GM21526 (cell line): ENCODE results near the gene SPINK5.
A peak's percentile ranks its signal among the peaks of the same experiment; 100 is the strongest.

Experiments used
- ATAC-seq: cut with Tn5 transposase; IDR thresholded peaks from one replicate; pipeline ENCODE4 v1.9.1; 2021; ENCODE audit warnings: moderate library complexity; ENCODE audit not compliant: unreplicated experiment, low FRiP score

SPINK5 gene

DNA sequence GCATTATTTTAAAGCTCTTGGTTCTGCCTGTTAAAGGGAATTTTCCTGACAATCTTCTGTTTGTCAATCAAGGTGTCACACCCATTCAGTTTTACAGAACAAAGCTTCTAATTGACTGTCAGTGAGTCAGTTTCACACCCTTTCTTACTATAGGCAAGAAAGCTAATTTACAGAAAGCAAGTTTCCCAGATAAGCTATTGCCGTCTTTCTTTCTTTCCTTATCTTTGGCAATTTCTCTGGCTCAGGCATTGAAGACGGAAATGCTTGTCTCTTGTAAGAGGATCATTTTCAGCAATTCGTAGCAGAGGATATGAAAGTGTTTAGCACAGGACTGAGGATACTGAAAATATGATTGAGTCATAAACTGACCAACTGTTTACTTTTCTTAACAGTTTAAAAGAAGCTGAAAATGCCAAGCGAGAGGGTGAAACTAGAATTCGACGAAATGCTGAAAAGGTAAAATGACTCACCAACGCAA lies 27.0 kb downstream of the SPINK5 start:
- peak; percentile 94 for ATAC-seq

DNA sequence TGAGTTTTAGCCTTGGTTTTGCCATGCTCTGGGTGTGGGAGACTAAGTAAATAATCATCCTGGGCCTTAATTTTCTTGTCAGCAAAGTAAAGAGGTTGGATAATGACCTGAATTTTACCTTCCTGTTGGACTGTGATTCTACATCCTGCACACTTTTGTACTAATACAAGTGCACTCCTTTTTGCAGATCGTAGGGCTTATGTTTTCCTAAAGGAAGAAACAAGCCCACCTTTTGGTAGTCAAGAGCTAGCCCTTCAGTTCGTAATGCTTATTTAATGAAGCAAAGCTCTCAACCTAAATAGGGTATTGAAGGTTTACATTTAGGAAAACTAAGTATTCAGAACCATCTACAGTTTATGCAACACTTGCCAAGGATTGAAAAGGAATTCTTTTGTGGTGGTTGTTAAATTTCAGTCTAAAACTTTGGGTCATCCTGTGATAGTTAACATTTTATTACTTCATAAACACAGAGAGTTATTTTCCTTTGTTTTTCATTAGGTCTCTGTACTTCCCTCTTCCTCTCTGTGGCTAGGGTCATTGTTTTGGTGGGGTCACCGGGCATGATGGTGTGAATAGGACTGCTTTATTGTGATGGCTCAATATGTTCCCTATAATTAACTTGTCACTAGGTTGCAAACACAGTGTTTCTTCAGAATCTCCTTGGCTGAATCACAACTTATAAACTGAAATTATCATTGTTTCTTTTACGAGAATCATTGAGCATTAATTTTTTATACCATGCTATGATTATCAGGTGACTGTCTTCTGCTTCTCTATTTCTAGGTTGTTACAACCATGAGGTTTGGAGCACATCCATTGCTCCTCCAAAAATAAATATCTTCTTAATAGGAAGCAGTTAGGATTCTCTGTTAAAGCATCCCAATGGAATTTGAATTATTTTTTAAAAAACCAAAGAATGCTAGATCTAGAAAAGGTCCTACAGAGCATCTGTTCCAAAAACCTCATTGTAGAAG lies 28.5 kb downstream of the SPINK5 start:
- no peak for ATAC-seq

DNA sequence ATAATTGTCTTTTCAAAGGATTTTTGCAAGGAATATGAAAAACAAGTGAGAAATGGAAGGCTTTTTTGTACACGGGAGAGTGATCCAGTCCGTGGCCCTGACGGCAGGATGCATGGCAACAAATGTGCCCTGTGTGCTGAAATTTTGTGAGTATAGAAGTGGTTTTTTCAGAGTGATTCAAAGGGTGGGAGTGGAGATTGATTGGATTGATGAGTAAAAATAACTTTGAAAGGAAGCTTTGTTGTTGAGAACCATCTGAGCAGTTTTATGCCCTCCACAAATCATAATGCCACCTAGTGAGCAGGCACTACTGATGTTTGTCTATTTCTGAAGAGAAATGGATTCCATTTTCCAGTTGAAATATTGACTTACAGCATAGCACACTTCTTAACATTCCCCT lies 30.6 kb downstream of the SPINK5 start:
- no peak for ATAC-seq

DNA sequence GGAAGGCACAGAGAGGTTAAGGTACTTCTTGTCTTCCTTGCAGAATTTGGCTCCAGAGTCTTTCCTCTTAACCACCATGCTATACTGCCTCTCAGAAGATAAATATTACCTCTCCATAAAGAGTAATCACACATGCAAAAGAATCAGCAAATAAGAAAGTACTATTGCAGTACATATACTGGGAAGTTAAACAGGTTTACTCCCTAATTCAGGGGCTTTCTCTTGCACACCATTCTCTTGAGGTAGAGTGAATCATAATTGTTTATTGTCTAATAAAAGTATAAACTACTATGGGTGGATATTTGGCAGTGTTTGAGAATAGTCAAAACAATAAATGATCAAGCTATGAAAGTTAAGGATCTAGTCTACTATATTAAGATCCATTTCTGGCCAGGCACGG lies 40.4 kb downstream of the SPINK5 start:
- no peak for ATAC-seq

DNA sequence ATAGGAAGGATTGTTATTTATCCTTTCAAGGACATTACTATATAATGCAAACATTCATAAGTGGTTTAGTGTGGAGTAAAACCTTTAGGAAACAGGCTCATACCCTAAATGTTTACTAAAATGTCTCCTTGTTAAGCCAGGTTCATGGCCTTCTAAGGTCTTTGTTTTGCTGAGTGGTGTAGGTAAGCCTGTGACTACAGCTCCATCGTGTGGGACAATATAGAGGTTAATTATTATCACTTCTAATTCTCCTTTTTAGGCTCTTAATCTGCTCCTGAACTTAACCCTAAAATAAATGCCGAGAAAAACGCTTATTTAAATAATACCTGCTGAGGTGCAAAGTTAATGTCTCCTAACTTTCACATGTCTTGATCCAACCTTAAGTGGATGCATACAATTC lies 43.8 kb downstream of the SPINK5 start:
- no peak for ATAC-seq

DNA sequence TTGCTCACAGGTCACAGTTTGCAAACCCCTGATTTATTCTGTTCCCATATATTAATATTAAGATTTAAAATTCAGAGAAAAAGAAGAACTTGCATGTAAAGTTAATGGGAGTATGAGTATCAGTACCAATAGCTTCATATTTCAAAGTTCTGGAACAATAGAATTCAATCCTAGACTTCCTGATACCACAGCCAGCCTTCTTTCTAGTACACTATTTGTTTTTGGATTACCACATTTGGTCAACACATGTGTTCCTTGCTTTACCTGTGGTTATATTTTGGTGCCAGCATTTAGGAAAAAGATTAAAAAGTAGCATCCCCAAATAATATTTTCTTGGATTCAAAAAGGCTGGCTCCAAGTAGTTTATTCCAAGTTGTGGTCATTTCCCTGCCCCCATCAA lies 49.5 kb downstream of the SPINK5 start:
- no peak for ATAC-seq

DNA sequence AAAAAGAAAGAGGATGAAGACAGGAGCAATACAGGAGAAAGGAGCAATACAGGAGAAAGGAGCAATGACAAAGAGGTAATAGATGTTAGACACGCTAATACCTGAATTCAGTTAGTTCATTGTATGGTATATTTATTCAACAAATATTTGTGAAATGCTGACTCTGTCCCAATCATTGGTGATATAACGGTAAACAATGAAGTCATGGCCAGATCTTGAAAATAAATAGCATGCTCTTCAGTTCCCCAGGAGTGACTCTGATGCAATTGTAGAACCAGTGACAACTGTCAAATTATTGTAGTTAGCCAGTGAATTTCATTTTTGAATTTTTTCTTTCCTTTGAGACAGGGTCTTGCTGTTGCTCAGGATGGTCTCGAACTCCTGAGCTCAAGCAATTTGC lies 56.5 kb downstream of the SPINK5 start:
- no peak for ATAC-seq

DNA sequence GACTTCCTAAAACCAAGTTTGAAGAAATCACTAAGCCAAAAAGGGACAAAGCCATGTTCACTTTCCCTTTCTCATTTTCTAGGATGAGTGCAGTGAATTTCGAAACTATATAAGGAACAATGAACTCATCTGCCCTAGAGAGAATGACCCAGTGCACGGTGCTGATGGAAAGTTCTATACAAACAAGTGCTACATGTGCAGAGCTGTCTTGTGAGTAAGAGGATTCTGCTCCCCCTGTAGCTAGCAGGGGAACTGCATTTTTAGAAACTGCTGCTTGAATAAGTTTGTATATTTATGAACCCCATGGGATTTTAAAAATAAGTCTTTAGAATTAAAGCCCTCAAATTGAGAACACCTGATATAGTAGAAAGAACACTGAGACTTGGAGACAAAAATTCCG lies 61.9 kb downstream of the SPINK5 start:
- no peak for ATAC-seq

DNA sequence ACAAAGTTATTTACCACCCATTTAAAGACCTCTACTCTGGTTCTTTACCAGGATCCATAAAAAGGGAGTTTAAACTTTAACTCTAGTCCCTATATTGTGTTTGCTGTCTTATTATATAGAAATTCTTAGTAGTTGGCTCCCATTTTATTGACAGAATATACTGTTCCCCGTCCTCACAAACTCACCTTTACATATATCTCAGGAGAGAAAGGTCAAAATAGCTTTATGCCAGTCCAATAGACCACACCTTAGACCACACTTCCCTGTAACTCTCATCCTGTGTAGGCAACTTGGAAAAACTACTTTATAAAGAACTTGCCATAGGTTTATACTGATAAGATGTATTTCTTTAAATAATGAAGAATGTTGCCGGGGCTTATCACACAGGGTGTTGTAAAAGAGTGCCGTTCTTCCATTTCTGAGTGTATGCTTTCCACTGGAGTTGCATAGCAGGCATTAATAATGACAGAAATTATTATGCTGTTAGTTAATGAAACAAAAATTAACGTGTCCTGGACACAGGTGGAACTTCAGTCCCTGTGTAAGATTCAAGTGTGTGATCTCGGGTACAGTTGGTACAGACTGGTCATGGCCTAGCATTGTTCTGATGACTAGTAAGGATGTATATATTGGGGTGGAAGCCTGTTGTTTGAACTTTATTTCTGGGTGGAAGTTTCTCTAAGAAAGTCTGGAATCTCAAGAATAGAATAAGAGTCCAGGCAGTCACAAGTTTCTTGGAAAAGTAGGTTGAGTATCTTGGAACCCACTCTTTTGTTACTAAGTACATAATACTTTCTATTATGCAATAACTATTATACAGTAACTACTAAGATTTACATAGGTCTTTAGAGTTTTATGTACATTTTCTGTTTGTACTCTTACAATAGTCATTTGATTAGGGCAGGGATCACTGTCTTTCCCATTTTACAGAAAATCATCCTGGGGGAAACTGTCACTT lies 71.6 kb downstream of the SPINK5 start:
- no peak for ATAC-seq

DNA sequence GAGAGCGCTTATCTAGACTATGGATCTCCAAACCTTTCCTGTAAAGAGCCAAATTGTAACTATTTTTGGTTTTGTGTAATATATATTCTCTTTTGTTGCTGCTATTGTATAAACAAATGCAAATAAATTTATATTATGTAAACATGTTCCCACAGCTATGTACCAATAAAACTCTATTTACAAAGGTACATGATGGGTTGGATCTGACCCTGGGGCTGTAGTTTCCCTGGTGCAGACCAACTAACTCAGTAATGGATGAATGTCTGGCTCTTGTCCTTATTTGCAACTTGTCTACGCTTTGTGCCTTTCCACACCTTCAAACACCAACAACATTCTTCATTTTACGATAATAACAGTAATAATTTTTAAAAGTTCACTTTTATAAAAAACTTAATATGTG lies 77.1 kb downstream of the SPINK5 start:
- ATAC-seq, result no peak

DNA sequence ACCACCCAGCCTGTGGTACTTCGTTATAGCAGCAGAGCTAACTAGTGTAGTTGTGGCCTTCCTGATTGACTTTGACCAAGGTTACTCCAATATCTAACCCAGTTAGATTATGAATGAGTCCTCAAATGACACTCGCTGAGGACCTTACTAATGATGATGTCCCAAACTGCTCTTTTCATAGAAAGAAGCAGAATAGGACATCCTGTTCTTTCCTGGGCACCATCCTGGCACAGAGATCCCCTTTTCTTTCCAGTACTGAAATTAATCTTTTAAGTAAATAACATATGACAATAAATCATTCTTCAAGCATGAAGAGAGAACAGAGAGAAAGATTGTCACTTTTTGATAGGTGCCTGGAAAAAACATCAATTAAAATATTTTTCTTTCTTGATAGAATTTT lies 77.9 kb downstream of the SPINK5 start:
- ATAC-seq, result no peak

DNA sequence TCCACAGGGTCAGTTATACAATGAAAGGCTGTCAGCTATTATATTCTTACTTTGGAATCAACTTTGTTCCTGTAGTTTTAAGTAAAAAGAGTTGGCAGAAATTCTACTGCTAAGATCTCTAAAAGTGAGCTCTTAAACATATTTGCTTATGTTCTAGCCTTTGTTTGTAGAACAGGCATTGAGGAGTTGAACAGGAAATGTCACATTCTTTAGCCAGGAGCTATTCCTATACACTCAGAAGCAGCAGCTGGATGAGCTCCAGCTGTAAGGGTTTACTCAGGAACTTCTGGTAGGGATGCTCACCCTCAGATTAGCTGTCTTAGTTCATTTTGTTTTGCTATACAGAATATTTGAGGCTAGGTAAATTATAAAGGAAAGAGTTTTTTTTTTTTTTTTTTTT lies 82.1 kb downstream of the SPINK5 start:
- no peak for ATAC-seq

DNA sequence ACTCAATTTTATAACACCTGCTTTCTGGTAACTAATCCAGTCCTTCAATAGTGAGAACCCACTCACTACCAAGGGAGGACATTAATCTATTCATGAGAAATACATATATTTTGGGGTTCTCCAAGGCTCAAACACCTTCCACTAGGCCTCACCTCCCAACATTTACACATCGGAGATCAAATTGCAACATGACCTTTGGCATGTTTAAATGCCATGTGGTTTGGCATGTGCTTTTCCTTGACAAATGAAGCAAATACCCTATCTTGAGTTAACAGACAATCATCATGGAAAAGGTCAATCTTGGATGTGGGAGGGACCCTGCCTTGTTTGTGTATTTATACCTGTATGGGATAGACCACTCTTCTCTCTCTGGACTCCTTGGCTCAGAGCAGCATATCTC lies 82.7 kb downstream of the SPINK5 start:
- ATAC-seq, result no peak

DNA sequence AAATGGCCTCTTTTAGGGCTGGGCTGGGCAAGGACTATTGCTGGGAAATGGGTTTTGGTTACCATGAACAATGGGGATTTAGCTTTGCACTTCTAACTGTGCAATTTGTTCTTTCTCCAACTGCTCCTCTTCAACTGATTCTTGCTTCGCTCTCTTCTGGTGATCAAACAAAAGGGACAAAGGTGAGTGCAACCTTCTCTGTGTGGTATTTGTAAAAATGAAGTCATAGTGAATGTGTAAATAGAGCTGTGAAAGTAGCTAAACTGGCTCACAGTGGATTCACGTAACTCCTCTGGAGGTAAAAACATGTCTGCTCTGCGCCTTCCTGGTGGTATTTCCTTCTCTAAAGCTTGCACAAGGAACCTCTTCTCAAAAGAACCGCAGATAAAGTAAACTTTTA lies 83.6 kb downstream of the SPINK5 start:
- no peak for ATAC-seq

DNA sequence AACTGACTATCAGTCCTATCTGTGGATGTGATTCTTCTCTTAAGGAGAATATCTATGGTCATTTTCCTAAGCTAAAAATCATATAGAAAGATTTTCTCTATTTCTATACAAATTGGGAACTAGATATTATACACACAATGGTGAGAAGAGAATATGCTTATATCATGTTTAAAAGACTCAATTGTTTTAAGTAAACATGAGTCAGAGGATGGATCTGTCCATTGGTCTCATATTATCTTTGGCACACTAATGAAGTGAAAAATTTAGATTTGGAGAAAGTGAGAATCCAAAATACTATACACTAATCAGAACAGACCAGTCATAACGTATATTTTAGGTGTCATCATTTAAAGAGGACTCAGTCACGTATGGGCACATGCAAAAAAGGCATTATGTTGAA lies 88.1 kb downstream of the SPINK5 start:
- ATAC-seq, result no peak

DNA sequence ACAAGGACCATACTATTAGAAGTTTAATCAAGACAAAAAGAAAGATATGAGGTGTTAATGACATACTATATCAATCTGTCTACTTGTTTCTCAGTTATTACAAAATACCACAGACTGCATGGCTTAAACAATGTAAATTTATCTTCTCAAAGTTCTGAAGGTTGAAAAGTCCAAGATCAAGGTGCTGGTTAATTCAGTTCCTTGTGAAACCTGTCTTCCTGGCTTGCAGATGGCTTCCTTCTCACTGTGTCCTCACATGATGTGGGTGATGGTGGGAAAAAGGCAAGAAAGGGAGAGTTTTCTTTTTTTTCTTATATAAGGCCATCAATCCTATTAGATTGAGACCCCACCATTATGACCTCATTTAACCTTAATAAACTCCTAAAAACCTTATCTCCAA lies 89.0 kb downstream of the SPINK5 start:
- no peak for ATAC-seq

DNA sequence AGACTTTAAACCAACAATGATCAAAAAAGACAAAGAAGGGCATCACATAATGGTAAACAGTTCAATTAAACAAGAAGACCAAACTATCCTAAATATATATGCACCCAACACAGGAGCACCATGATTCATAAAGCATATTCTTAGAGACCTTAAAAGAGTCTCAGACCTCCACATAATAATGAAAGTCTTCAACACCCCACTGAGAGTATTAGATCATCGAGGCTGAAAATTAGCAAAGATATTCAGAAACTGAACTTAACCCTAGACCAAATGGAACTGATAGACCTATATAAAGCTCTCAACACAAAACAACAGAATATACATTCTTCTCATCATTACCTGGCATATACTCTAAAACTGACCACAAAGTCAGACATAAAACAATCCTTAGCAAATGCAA lies 92.8 kb downstream of the SPINK5 start:
- ATAC-seq, result no peak

DNA sequence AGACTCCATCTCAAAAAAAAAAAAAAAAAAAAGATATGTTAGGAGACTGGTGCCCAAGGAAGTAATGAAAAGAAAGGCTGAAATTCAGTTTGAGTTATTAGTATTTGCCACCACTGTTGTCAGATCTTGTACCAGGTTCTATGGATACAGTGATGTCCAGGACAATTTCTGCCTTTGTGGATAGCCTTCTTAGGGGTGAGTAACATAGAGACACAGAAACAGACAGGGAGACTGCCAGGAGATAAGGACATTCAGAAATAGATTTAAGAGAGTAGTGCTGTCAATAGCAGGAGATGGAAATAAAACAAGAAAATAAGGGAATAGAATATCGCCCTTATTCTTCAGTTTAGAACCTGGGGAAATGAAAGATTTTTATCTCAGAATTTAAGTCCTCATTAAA lies 98.3 kb downstream of the SPINK5 start:
- ATAC-seq, result no peak

DNA sequence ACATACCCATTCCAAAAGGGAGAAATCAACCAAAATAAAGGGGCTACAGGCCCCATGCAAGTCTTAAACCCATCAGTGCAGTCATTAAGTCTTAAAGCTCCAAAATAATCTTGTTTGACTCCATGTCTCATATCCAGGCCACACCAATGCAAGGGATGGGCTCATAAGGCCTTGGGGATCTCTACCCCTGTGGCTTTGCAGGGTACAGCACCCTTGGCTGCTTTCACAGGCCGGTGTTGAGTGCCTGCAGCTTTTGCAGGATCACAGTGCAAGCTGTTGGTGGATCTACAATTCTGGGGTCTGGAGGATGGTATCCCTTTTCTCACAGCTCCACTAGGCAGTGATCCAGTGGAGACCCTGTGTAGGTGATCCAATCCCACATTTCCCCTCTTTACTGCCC lies 99.6 kb downstream of the SPINK5 start:
- no peak for ATAC-seq

DNA sequence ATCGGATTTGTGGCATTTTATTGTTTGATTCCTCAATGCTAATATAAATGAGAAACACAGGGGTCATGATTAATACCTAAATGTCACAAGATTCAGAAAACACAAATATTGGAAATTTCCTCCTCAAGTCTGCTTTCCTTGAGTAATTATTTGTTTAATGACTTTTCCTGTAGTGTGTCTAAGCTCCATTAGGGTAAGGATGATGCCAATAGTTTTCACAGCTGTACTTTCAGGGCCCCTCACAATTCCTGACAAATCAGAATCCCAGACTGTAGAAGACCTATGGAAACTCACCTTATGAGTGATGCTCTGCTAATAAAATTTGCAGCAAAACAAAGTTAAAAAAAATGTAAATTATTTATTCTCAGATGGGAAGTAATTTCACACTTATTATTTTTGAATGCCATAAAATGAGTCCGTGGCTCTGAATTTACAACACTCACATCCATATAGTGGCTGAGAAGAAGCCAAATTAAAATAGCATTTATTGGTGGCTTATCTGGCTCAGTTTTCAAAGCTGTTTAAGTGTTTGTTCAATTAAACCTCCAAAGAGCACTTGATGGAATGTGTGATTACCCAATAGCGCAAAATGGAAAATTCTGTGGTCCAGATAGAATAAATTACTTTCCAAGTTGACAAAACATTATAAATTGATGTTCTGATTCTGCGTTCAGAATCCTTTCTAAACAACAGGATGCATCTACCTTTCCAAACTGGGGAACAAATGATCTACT lies 102.9 kb downstream of the SPINK5 start:
- no peak for ATAC-seq

DNA sequence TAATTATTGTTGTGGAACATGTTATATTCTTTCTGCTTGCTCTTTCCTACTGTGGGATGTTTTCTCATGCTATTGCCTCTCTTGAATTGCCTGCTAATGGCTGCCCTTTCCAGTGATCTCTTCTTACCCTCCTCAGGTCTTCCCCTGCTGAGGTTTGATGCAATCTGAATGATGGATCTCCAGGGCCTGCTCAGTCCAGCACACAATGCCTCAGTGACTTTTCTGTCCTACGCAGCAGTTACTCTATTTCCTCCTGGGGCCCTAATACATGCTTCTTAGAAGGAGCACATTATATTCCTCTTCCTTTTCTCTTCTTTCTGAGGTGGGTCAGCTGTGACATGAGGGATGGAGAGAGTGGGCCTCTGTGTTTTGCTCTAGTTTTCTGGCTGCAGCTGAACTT lies 104.5 kb downstream of the SPINK5 start, which contains the start of gene SPINK14:
SPINK14 (plus strand) TSS at position 301 of the 400 bp plus-strand sequence. CDS start 1,187 bp downstream, outside the sequence.
- ATAC-seq, result no peak
